ENCODE data around the gene AHCYL2. TPM values are rescaled to one million over a fixed set of nuclear protein-coding genes. Genes with fewer than 3 reads are reported as not detected.

Gene AHCYL2
- total and polyA plus RNA-seq, 4 donors = 2.0 to 10.0 (median 3.6) TPM

GRCh38 chr7:129466796-129467195 is 242.0 kb downstream of the AHCYL2 start:
- no peaks in the 10 kb centered on the region for H3K9me3 ChIP-seq (ENCODE audit: control insufficient read depth in 4 of 4, low read length in 3 of 4)
- no peak overlapping the region for H3K4me3 ChIP-seq (ENCODE audit: low read depth in 1 of 3, low read length in 3 of 3)
- no peak for TF ChIP-seq FOXA1 (IDR thresholded peaks at IDR 0.05)
- no peak for TF ChIP-seq FOXA2 (IDR thresholded peaks at IDR 0.05)
- no peak for TF ChIP-seq GABPA (IDR thresholded peaks at IDR 0.05 in 1 of 2, conservative IDR thresholded peaks at IDR 0.05 in 1 of 2)
- no peak for TF ChIP-seq HNF4A (conservative IDR thresholded peaks at IDR 0.05)
- TF ChIP-seq ZBTB33 (IDR thresholded peaks at IDR 0.05) = no peak
- TF ChIP-seq SP1 (IDR thresholded peaks at IDR 0.05) = no peak
- TF ChIP-seq RAD21 (IDR thresholded peaks at IDR 0.05) = no peak
- TF ChIP-seq JUND (IDR thresholded peaks at IDR 0.05) = no peak
- no peak for TF ChIP-seq MAX (IDR thresholded peaks at IDR 0.05)
- TF ChIP-seq NR2F2 (IDR thresholded peaks at IDR 0.05) = no peak
- H3K27ac ChIP-seq (ENCODE audit: low read depth in 1 of 2, low read length in 2 of 2) = no peak overlapping the region
- H3K9ac ChIP-seq (ENCODE audit: low read depth in 1 of 2, low read length in 2 of 2) = no peak overlapping the region
- H3K27me3 ChIP-seq (ENCODE audit: control insufficient read depth in 4 of 4, insufficient read depth in 4 of 4, low read length in 3 of 4) = no peaks in the 10 kb centered on the region
- DNase-seq (ENCODE audit: low spot score) = no peak
- H3K4me1 ChIP-seq (ENCODE audit: control insufficient read depth in 4 of 4, insufficient read depth in 4 of 4, low read length in 3 of 4) = no peaks in the 10 kb centered on the region
- 96% methylated on average over 3 of the region's 3 CpGs for WGBS
- no peaks in the 10 kb centered on the region for H3K36me3 ChIP-seq (ENCODE audit: control insufficient read depth in 4 of 4, insufficient read depth in 3 of 4, low read depth in 1 of 4, low read length in 3 of 4)

GRCh38 chr7:129468087-129468486 is 243.3 kb downstream of the AHCYL2 start:
- H3K4me3 ChIP-seq (ENCODE audit: low read depth in 1 of 3, low read length in 3 of 3) = no peak overlapping the region
- WGBS = 82% methylated on average over 1 of the region's 1 CpG
- H3K4me1 ChIP-seq (ENCODE audit: control insufficient read depth in 4 of 4, insufficient read depth in 4 of 4, low read length in 3 of 4) = no peaks in the 10 kb centered on the region
- H3K27me3 ChIP-seq (ENCODE audit: control insufficient read depth in 4 of 4, insufficient read depth in 4 of 4, low read length in 3 of 4) = no peaks in the 10 kb centered on the region
- TF ChIP-seq HNF4A (conservative IDR thresholded peaks at IDR 0.05) (no peak), HNF4G (IDR thresholded peaks at IDR 0.05) (no peak), REST (IDR thresholded peaks at IDR 0.05) (no peak), GABPA (IDR thresholded peaks at IDR 0.05 in 1 of 2, conservative IDR thresholded peaks at IDR 0.05 in 1 of 2) (no peak), EGR1 (IDR thresholded peaks at IDR 0.05; ENCODE audit: low read depth in 2 of 2) (no peak), JUND (IDR thresholded peaks at IDR 0.05) (no peak), MAX (IDR thresholded peaks at IDR 0.05) (no peak), RAD21 (IDR thresholded peaks at IDR 0.05) (no peak), FOXA1 (IDR thresholded peaks at IDR 0.05) (no peak), RXRA (IDR thresholded peaks at IDR 0.05) (no peak), ATF3 (IDR thresholded peaks at IDR 0.05) (no peak), CTCF (IDR thresholded peaks at IDR 0.05; ENCODE audit: low read depth, low read length, missing input control) (no peak), SP1 (IDR thresholded peaks at IDR 0.05) (no peak), ZBTB33 (IDR thresholded peaks at IDR 0.05) (no peak), TAF1 (conservative IDR thresholded peaks at IDR 0.05) (no peak), NR2F2 (IDR thresholded peaks at IDR 0.05) (no peak), FOXA2 (IDR thresholded peaks at IDR 0.05) (no peak), YY1 (IDR thresholded peaks at IDR 0.05) (no peak)
- H3K36me3 ChIP-seq (ENCODE audit: control insufficient read depth in 4 of 4, insufficient read depth in 3 of 4, low read depth in 1 of 4, low read length in 3 of 4) = no peaks in the 10 kb centered on the region
- no peak overlapping the region for H3K9ac ChIP-seq (ENCODE audit: low read depth in 1 of 2, low read length in 2 of 2)
- no peak for DNase-seq (ENCODE audit: low spot score)
- H3K9me3 ChIP-seq (ENCODE audit: control insufficient read depth in 4 of 4, low read length in 3 of 4) = no peaks in the 10 kb centered on the region
- H3K27ac ChIP-seq (ENCODE audit: low read depth in 1 of 2, low read length in 2 of 2) = no peak overlapping the region
